GM12865 (cell line): ENCODE data around the gene PYY.

Experiments used
- DNase-seq: peaks from one replicate; pipeline ENCODE4 v3.0.0; 2010; ENCODE audit warnings: low read depth
- H3K4me3 ChIP-seq: 2 replicates; pipeline ENCODE4 v1.5.1; 2011; ENCODE audit warnings: mild to moderate bottlenecking, low read depth, low read length, control low read depth
- TF ChIP-seq, protein P1 (sequence below): IDR thresholded peaks from 2 replicates; pipeline ENCODE4 v1.5.1; 2011; ENCODE audit warnings: low read length, control low read depth, low read depth, inconsistent platforms; ENCODE audit not compliant: insufficient read depth; ENCODE audit errors: missing control alignments

PYY gene

DNA sequence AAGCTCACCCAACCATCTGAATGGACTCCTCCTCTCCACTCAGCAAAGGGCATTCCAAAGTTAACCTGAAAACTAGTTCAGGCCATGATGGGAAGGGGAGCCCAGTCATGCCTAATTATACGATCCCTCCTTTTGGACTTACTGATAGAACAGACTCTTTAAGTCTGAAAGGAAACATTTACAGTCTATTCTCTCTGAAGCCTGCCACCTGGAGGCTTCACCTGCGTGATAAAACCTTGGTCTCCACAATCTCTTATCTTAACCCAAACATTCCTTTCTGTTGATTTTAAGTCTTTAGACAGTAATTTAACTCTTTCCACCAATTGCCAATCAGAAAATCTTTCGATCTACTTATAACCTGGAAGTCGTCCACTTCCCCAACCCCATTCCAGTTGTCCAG, 37.4 kb downstream of the PYY start:
- no peak for DNase-seq
- TF ChIP-seq, protein P1, sequence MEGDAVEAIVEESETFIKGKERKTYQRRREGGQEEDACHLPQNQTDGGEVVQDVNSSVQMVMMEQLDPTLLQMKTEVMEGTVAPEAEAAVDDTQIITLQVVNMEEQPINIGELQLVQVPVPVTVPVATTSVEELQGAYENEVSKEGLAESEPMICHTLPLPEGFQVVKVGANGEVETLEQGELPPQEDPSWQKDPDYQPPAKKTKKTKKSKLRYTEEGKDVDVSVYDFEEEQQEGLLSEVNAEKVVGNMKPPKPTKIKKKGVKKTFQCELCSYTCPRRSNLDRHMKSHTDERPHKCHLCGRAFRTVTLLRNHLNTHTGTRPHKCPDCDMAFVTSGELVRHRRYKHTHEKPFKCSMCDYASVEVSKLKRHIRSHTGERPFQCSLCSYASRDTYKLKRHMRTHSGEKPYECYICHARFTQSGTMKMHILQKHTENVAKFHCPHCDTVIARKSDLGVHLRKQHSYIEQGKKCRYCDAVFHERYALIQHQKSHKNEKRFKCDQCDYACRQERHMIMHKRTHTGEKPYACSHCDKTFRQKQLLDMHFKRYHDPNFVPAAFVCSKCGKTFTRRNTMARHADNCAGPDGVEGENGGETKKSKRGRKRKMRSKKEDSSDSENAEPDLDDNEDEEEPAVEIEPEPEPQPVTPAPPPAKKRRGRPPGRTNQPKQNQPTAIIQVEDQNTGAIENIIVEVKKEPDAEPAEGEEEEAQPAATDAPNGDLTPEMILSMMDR = no peak
- no peak overlapping the region for H3K4me3 ChIP-seq

DNA sequence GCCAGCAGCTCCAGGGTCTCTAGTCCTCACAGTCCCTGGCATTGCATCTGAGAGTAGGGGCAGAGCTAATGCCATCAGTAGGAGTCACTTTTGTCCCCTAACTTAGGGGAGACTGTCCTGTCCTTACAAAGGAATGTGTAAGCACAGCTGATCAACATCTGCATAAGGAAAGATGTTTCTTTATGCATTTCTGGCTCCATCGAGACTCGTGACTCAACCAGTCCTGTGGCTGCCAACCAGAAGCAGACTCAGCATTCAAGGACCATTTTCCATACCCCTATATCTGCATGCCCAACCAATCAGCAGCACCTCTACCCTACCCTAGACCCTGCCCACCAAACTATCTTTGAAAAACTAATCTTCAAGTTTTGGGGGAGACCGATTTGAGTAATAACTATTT, 38.2 kb downstream of the PYY start:
- TF ChIP-seq, protein P1 = no peak
- H3K4me3 ChIP-seq = no peak overlapping the region
- no peak for DNase-seq

DNA sequence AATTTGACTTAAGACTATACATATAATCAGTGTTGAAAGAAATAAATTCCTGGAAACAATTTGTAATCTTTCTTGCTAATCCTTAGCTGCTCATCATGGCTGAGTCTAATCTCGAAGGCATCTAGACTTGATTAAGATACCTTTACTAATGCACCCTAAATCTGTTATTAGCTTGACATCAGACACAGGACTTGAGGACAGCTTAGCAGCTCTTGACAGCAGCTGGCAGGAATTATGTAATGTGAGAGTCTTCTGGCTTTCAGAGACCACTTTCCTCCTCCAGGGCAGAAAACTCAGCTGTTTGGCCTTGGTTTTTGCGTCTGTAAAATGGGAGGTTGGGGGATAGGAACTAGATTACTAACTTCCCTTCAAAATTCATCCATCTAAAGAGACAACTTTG, 39.3 kb downstream of the PYY start:
- TF ChIP-seq, protein P1 = no peak
- H3K4me3 ChIP-seq = no peak overlapping the region
- no peak for DNase-seq

DNA sequence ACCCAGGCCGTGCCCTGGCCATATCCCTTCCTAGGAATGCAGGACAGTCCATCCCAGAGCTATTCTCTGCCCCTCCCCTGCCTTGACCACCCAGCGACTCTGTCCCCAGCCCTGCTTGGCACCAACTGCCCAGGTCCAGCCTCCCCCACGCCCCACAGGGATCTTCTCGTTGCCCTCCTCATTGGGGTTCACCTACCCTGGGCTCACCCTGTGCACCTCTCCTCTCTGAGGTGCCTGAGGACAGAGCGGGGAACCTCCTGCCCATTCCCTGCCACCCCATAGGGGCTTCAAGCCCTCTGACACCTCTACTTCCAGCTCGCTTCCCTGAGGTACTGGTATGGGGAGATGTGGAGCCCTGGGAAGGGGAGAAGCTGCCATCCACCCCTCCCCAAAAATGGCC, 40.2 kb downstream of the PYY start:
- H3K4me3 ChIP-seq = no peak overlapping the region
- no peak for DNase-seq
- TF ChIP-seq, protein P1 = no peak

DNA sequence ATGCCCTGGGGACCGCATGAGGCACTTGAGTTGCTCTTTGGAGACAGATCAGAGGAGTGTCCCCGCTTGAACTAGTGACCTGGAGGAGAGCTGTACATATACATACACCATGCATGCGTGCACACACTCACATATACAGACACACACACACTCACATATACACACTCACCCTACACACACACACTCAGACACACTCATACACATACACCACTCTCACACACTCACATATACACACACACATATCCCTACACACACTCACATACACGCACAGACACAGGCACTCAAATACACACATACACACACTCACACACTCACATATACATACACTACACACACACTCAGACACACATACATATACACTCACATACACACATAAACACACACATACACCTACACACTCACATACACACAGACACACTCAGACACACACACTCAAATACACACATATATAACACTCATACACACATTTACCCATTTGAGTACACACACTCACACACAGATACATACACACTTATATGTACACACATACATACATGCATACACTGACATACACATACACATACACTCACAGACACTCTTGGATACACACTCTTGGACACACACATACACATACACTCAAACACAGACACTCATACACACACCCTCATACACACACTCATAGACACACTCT, 41.0 kb downstream of the PYY start:
- no peak overlapping the region for H3K4me3 ChIP-seq
- DNase-seq = no peak
- TF ChIP-seq, protein P1 = no peak

DNA sequence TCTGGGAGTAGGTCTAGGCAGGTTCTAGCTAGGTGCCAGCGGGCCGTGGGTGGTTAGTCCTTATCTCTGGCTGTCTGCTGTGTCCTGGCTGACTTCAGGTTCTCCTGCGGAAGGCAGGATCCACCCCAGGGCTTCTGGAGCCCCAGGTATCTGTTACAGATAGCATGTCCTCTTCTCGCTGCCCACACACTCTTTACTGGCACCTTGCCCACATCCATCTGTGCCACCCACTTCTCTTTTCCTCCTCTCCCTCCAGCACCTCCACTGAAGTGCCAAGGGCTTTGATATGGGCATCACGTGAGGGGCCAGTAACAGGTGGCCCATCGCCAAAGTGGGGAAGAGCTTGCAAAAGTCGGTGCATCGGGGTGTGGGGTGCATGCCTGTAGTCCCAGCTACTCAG, 41.8 kb downstream of the PYY start:
- H3K4me3 ChIP-seq = no peak overlapping the region
- TF ChIP-seq, protein P1 = no peak
- DNase-seq = no peak
